Psoas muscle (tissue), 8 donors: ENCODE results near the gene KLHL17. TPM values are rescaled to one million over a fixed set of nuclear protein-coding genes. Genes with fewer than 3 reads are reported as not detected.

ENCODE experiments used
- ATAC-seq, 4 donors: fragments of 200-7000 bp; cut with Tn5 transposase; one replicate each; pipeline ENCODE4 v1.9.1; 2020; ENCODE audit warnings: moderate library complexity in 3 of 4, mild to moderate bottlenecking in 2 of 4
- DNase-seq, 2 donors: peaks; one replicate each; pipeline ENCODE4 v3.0.0-alpha.2; 2020
- H3K27ac ChIP-seq: fragments of 200-600 bp; one replicate; pipeline ENCODE4 v1.8.0; 2022
- H3K27me3 ChIP-seq, 3 donors: fragments of 200-600 bp in 1 of 3; one replicate each; pipeline versions ENCODE4 v1.6.1 to v1.8.0; 2013 to 2022; ENCODE audit warnings: low read length in 2 of 3, mild to moderate bottlenecking in 2 of 3, moderate library complexity in 1 of 3; ENCODE audit not compliant: insufficient read depth in 3 of 3
- H3K36me3 ChIP-seq, 2 donors: fragments of 200-600 bp in 1 of 2; one replicate each; pipeline versions ENCODE4 v1.6.1 to v1.8.0; 2013 to 2022; ENCODE audit warnings: low read depth in 1 of 2, mild to moderate bottlenecking in 1 of 2, moderate library complexity in 1 of 2; ENCODE audit not compliant: insufficient read depth in 1 of 2
- H3K4me1 ChIP-seq: fragments of 200-600 bp; one replicate; pipeline ENCODE4 v1.8.0; 2022
- H3K4me3 ChIP-seq: fragments of 200-600 bp; one replicate; pipeline ENCODE4 v1.8.0; 2022; ENCODE audit warnings: mild to moderate bottlenecking
- H3K9me3 ChIP-seq: fragments of 200-600 bp; one replicate; pipeline ENCODE4 v1.8.0; 2022
- CTCF ChIP-seq: fragments of 200-600 bp; IDR thresholded peaks from one replicate; pipeline ENCODE4 v1.8.0; 2022; ENCODE audit warnings: antibody characterized with exemption
- WGBS, 3 donors: extraction: QIAGEN DNeasy Blood & Tissue Kit; methylation state at CpG; one replicate each; pipeline versions ENCODE4 v1.1.6 to v1.1.7; 2013; 5-methylcytosine and 5-hydroxymethylcytosine counted together
- intact Hi-C, 2 donors: fragments of 100-400 bp; cut with DNase I; formaldehyde crosslinking; loops; one replicate each; pipeline versions ENCODE4 v1.11.0 to v1.14.2; 2022
- polyA plus RNA-seq, 3 donors: library from polyadenylated mRNA; stranded (reverse); fragments of 200-250 nt; gene quantifications; one replicate each; pipeline ENCODE4 v1.2.3, GENCODE V29; 2013
- total RNA-seq, 4 donors: library from RNA; stranded (reverse); fragmentation: NEBNext Ultra II Directional in 2 of 4; extraction: Animal tissue kit (Norgen Biotek cat#: 25700) in 2 of 4; gene quantifications; one replicate each; pipeline versions ENCODE4 v1.2.1 to v1.2.4, GENCODE V29; 2021 to 2023
- donor health status: healthy with polysubstance abuse.
- donor health status: DM: no; HTN: no; CAD: no; lungs with moderate emphysema.
- donor health status: Bipolar disorder and iron deficiency.
- donor health status: healthy.
- donor health status: DM: yes; HTN: yes; CAD: no.
- donor health status: DM: no; HTN: no; CAD: no.
- donor health status: DM: no; HTN: no; CAD: no.
- donor health status: DM: yes; HTN: yes; CAD: no.

Gene KLHL17
- total and polyA plus RNA-seq, 7 donors, result 2.1 to 5.5 (median 3.4) TPM

- TF ChIP-seq CTCF, result no peak
- peak in 1 of 4 donors; percentile 9 for ATAC-seq
- Histone ChIP-seq H3K9me3 (no peaks in the 10 kb centered on the region), H3K36me3 (no peaks in the 10 kb centered on the region), H3K27me3 (no peaks in the 10 kb centered on the region), H3K4me1 (peaks cover 40% of the 10 kb centered on the region), H3K4me3 (peak overlapping the region; percentile 53), H3K27ac (peak overlapping the region; percentile 93)
- intact Hi-C loops, result loop anchor here in 1 of 2 donors (5.0 kb wide), 1 partner anchor 77 kb away; no protein-coding TSS in a partner anchor
- WGBS, 3 donors, result 45 to 63% (median 55%) methylated on average over 52 to 60 of the region's 60 CpGs
- DNase-seq, result no peak
Measured at GRCh38 chr1:978835-979743, 18.7 kb downstream of the KLHL17 start.

GRCh38 chr1:979744-980072 is 19.3 kb downstream of the KLHL17 start:
- H3K36me3 ChIP-seq, result no peaks in the 10 kb centered on the region
- no peaks in the 10 kb centered on the region for H3K27me3 ChIP-seq
- ATAC-seq, result no peak
- peak in 1 of 2 donors; percentile 56 for DNase-seq
- H3K4me1 ChIP-seq, result peaks cover 40% of the 10 kb centered on the region
- H3K4me3 ChIP-seq, result peak overlapping the region; percentile 53
- intact Hi-C loops, result loop anchor here in 1 of 2 donors (5.0 kb wide), 2 partner anchors 77 to 313 kb away; no protein-coding TSS in a partner anchor
- TF ChIP-seq CTCF, result no peak
- H3K9me3 ChIP-seq, result no peaks in the 10 kb centered on the region
- WGBS, 3 donors, result 43 to 55% (median 45%) methylated on average over 9 of the region's 9 CpGs
- H3K27ac ChIP-seq, result peak overlapping the region; percentile 93

- Histone ChIP-seq H3K4me1 (peaks cover 40% of the 10 kb centered on the region), H3K27me3 (no peaks in the 10 kb centered on the region), H3K9me3 (no peaks in the 10 kb centered on the region), H3K27ac (peak overlapping the region; percentile 93), H3K36me3 (no peaks in the 10 kb centered on the region), H3K4me3 (peak overlapping the region; percentile 53)
- peak; percentile 2 to 23 (median 12) for ATAC-seq
- WGBS, 3 donors, result 31 to 42% (median 32%) methylated on average over 12 to 13 of the region's 13 CpGs
- TF ChIP-seq CTCF, result no peak
- peak; percentile 28 to 79 for DNase-seq
- intact Hi-C loops, result loop anchor here in 1 of 2 donors (5.0 kb wide), 1 partner anchor 312 kb away; no protein-coding TSS in a partner anchor
Measured at GRCh38 chr1:980137-980571, 19.8 kb downstream of the KLHL17 start.

GRCh38 chr1:980602-981395 is 20.4 kb downstream of the KLHL17 start:
- peak overlapping the region; percentile 53 for H3K4me3 ChIP-seq

More at GRCh38 chr1:980602-981395, 20.4 kb downstream of the KLHL17 start:
- Histone ChIP-seq H3K36me3 (no peaks in the 10 kb centered on the region), H3K9me3 (no peaks in the 10 kb centered on the region), H3K4me1 (peaks cover 40% of the 10 kb centered on the region), H3K27ac (peak overlapping the region; percentile 93), H3K27me3 (no peaks in the 10 kb centered on the region)
- DNase-seq (peak; percentile 83 to 97), ATAC-seq (peak; percentile 73 to 80 (median 74))
- intact Hi-C loops, result loop anchor here in 1 of 2 donors (5.0 kb wide), 1 partner anchor 312 kb away; no protein-coding TSS in a partner anchor
- 23 to 25% (median 25%) methylated on average over 35 of the region's 35 CpGs for WGBS, 3 donors
- TF ChIP-seq CTCF, result no peak
